C1 segment of cervical spinal cord (tissue), 14 donors: Measurements from ENCODE around the gene HERC3.

Experiments
- DNase-seq, 14 donors: peaks; one replicate each; lab custom pipeline; 2025; lab: John Stamatoyannopoulos, UW

The HERC3 gene

GRCh38 chr4:88591787-88592599, at the start of gene HERC3:
Gene HERC3 (plus strand): TSS chr4:88592480. CDS start chr4:88605824, 13,344 bp downstream.
- peak; percentile 30 to 94 (median 90) for DNase-seq

DNA sequence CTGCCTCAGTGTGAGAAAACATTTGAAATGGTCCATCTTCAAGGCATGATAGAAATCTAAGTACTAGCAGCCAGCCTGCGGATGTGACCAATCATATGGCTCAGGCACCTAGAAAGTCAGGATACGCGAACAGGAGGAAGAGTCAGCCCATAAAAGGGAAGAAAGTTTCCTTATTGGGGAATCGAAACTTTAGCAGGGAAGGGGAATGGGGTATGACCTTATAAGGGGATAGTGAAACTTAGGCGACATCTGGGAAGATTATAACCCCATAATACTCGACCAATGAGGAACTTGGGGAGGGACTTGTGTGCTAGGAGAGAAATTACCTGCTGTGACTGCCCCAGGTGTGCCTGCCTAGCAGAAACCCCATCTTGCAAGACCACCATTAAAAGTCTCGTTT, 42.5 kb upstream of the HERC3 start:
- no peak for DNase-seq

DNA sequence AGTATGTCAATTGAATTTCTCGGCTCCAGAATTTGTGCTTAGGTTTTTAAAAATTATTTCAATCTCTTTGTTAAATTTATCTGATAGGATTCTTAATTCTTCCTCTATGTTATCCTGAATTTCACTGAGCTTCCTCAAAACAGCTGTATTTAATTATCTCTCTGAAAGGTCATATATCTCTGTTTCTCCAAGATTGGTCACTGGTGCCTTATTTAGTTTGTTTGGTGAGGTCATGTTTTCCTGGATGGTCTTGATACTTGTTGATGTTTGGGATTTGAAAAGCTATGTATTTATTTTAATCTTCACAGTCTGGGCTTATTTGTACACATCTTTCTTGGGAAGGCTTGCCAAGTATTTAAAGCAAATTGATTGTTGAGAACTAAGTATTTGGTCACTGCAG, 24.7 kb upstream of the HERC3 start:
- DNase-seq: no peak

- no peak for DNase-seq
These were observed 22.3 kb upstream of the HERC3 start for GRCh38 chr4:88570001-88570400.

DNA sequence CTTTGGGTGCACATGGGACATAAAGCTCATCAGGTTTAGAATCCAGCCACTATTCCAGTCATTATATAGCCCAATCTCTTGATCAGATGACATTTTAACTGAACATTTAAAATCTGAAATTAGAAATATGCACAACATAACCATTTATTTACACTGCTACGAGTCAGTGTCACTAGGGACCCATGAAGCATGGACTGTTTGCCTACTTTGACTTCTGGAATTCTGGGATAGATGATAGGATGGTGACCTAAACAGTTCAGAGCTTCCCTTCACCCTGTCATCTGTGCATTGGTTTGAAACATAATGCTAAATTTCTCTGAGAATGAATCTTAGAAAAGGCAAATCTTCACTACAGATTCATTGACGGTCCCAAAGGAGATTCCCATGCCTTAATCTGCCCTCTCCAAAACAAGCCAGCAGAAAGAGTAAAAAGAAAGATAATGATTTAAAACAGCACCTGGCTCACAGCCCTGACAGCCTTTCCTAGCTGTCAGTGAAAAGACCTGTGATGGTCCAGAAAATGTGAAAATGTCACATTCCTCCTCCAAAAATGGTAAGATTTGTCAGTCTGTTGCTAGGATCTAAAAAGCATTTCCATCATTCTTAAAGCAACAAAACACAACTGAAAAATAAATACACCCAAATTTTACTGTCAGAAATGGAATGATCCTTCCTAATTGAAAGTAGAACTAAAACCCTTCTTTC, 18.9 kb upstream of the HERC3 start:
- no peak for DNase-seq

DNA sequence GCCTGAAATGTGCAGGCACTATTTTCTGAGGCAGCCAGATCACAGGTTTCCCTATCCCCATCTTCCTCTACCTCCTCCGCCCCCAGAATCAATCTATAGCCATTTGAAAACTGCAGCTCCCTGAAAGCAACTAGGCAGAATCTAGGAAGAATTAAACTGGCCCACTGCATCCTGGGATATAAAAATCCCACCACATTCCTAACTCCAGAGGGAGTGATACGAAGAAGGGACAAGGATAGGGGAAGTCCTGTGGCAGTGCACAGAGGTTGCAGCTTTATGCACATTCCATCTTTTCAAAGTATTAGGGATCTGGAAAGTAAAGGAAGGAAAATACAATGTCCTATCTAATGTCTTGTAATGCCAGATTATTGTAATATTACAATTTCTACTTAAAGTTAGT, 18.3 kb upstream of the HERC3 start:
- DNase-seq: no peak

DNA sequence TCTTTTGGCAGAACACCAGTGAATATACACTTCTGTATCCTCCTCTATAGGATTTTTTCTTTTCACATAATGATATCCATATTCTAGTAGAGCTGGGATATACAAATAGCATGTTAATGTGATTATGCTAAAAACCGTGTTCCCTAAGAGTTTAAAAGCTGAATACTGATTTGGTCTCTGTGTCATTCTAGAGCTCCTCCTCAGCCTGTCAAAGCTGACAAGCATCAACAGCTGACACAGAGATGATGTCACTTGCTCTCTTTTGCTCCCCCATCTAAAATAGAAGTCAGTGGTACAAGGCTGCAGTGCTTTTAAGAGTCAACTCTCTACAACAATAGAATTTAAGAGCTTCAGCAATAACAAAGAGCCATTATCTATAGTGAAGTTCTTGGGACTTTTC, 17.1 kb upstream of the HERC3 start:
- DNase-seq: no peak

GRCh38 chr4:88582493-88582892, 9.8 kb upstream of the HERC3 start:
- DNase-seq: no peak

DNA sequence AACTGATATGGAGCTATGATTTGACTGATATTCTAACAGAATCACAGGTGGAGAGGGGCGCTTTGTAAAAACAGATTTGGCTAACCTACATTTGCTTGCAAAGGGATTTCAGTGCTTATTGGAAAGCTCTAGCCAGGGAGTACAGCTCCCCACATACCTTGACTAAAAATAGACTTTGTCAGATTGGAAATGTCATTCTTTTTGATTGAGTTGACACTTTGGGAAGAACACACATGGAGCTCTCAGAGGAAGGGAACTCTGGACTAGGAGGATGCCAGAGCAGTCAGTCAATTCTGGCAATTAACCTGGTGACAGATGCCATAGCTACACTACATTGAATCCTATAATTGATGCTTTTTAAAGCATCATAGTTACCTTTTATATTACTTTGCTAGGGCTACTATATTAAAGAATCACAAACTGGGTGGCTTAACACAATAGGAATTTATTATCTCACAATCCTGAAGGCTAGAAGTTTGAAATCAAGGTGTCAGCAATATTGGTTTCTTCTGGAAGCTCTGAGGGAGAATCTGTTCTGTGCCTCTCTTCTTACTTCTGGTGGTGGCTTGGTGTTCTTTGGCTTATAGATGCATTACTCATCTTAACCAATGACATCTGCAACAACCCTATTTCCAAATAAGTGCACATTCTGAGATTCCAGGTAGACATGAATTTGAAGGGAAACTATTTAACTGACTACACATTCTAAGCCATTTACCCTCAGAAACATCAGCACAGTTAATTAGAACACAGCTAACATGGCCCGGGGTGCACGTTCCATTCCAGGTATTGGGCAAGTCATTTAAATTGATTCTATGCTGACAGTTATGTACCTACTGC, 8.4 kb upstream of the HERC3 start:
- DNase-seq: peak in 1 of 14 donors; percentile 91

DNA sequence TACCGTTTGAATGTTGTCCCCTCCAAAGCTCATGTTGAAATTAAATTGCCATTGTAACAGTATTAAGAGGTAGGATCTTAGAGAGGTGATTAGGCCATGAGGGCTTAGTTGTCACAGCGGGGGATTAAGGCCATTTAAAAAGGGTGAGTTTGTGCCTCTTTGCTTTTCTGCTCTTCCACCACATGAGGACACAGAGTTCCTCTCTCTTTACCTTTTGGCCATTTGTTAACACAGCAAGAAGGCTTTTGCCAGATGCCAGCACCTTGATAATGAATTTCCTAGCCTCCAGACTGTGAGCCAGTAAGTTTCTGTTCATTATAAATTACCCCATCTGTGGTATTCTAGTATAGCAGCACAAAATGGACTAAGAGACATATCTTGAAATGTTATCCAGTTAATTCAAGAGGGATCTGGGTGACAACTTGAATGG, 7.8 kb upstream of the HERC3 start:
- peak in 1 of 14 donors; percentile 85 for DNase-seq

- DNase-seq: no peak
These were observed 6.4 kb upstream of the HERC3 start for GRCh38 chr4:88585917-88586316.

DNA sequence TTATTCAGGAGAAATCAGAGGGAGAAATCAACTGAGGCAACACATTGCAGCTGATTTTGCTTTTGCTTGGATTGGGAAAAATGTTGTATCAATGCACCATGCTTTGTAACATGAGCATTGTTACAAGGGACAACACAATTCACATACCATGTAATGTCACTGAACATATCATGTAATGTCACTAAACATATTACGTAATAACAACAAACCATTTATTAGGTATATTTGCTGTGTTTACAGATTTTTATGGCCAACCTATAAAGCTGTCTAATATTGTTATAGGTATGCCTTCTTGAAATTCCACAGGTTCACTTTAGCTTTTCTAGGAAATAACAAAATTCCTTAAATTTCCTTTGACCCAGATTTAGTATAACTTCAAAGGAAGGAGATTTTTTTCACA, 5.0 kb upstream of the HERC3 start:
- DNase-seq: no peak

GRCh38 chr4:88592600-88593448, 544 bp downstream of the HERC3 start:
- peak in 13 of 14 donors; percentile 9 to 80 (median 69) for DNase-seq

GRCh38 chr4:88597970-88598660, 5.8 kb downstream of the HERC3 start:
- no peak for DNase-seq

GRCh38 chr4:88599298-88599697, 7.0 kb downstream of the HERC3 start:
- DNase-seq: no peak

DNA sequence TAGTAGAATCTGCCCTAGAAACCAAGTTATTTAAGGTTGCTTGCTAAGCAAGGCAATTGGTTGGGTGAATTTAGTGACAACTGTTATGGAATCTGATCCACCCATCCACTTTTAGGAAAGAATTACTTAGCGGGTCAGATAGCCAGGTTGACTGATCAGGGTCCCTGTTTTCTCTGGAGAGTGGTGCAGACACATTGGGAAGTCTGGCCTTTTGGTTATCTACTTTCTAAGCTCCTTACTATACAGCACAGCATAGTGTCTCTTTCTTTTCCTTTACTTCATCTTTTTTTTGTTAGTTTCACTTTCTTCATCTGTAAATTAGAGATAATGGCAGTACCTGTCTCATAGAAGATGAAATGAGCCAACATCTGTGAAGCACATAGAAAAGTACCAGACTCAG, 7.4 kb downstream of the HERC3 start:
- no peak for DNase-seq

DNA sequence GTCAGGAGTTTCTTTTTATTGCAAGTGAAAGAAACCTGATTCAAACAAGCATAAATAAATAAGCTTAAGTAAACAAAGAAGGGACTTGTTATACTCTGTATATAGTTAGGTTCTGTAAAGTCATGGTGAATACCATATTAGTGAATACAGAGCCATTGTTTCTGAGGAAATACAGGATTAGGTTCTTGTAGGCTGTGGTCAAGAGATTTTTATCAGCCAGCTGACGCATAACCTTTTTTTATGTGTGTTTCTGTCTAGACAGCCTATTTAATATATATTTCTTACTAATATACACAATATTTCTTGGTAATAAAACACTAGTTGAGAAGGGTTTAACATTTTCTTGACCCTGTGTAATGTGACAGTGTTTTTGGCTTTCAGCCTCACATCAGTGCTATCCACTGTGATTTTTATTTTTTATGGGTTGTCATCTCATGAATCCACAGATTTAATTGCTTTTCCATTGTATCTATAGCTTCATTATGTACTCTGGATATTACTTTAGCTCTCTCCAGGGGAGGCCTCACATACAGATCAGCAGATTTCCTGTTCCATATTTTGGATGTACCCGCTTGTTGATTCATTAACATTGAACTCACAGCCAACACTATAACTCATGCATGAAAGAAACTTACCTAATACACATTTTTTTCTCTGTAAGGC, 8.0 kb downstream of the HERC3 start:
- no peak for DNase-seq

- no peak for DNase-seq
These were observed 12.8 kb downstream of the HERC3 start for GRCh38 chr4:88604978-88605678.

- DNase-seq: no peak
These were observed 13.5 kb downstream of the HERC3 start for GRCh38 chr4:88605736-88606135.
